Measurements from ENCODE around the gene MT3.

DNA sequence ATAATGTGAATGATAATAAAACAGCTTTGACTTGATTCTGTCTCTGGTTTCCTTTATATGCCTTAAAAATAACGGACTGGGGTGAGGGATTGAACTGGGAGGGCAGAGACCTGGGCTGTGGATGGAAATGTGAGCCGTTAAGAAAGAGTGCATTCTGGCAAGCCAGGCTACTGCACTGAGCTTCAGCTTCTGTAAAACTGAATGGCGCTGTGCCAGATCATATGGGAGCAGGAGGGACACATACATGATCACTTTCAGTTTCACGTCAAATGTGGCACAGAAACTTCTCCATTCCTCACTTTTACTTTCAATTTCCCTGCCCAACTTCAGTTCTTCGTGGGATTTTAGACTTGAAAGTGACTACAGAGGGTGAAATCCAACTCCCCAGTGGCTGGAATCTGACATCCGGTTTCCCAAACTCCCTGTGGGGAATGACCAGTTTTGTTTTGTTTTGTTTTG lies 20.2 kb downstream of the MT3 start:
- no peak for TF ChIP-seq POLR2AphosphoS5 (IDR thresholded peaks at IDR 0.05; ENCODE audit: low read depth)
- TF ChIP-seq, protein P1, sequence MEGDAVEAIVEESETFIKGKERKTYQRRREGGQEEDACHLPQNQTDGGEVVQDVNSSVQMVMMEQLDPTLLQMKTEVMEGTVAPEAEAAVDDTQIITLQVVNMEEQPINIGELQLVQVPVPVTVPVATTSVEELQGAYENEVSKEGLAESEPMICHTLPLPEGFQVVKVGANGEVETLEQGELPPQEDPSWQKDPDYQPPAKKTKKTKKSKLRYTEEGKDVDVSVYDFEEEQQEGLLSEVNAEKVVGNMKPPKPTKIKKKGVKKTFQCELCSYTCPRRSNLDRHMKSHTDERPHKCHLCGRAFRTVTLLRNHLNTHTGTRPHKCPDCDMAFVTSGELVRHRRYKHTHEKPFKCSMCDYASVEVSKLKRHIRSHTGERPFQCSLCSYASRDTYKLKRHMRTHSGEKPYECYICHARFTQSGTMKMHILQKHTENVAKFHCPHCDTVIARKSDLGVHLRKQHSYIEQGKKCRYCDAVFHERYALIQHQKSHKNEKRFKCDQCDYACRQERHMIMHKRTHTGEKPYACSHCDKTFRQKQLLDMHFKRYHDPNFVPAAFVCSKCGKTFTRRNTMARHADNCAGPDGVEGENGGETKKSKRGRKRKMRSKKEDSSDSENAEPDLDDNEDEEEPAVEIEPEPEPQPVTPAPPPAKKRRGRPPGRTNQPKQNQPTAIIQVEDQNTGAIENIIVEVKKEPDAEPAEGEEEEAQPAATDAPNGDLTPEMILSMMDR (conservative IDR thresholded peaks at IDR 0.05; ENCODE audit: low read depth in 2 of 2) = no peak
- TF ChIP-seq EZH2phosphoT487 (IDR thresholded peaks at IDR 0.05; ENCODE audit: unreplicated experiment) = no peak
- TF ChIP-seq CREB1 (CRISPR knock-in tag; IDR thresholded peaks at IDR 0.05; ENCODE audit: low read depth) = no peak
- TF ChIP-seq, protein P2, sequence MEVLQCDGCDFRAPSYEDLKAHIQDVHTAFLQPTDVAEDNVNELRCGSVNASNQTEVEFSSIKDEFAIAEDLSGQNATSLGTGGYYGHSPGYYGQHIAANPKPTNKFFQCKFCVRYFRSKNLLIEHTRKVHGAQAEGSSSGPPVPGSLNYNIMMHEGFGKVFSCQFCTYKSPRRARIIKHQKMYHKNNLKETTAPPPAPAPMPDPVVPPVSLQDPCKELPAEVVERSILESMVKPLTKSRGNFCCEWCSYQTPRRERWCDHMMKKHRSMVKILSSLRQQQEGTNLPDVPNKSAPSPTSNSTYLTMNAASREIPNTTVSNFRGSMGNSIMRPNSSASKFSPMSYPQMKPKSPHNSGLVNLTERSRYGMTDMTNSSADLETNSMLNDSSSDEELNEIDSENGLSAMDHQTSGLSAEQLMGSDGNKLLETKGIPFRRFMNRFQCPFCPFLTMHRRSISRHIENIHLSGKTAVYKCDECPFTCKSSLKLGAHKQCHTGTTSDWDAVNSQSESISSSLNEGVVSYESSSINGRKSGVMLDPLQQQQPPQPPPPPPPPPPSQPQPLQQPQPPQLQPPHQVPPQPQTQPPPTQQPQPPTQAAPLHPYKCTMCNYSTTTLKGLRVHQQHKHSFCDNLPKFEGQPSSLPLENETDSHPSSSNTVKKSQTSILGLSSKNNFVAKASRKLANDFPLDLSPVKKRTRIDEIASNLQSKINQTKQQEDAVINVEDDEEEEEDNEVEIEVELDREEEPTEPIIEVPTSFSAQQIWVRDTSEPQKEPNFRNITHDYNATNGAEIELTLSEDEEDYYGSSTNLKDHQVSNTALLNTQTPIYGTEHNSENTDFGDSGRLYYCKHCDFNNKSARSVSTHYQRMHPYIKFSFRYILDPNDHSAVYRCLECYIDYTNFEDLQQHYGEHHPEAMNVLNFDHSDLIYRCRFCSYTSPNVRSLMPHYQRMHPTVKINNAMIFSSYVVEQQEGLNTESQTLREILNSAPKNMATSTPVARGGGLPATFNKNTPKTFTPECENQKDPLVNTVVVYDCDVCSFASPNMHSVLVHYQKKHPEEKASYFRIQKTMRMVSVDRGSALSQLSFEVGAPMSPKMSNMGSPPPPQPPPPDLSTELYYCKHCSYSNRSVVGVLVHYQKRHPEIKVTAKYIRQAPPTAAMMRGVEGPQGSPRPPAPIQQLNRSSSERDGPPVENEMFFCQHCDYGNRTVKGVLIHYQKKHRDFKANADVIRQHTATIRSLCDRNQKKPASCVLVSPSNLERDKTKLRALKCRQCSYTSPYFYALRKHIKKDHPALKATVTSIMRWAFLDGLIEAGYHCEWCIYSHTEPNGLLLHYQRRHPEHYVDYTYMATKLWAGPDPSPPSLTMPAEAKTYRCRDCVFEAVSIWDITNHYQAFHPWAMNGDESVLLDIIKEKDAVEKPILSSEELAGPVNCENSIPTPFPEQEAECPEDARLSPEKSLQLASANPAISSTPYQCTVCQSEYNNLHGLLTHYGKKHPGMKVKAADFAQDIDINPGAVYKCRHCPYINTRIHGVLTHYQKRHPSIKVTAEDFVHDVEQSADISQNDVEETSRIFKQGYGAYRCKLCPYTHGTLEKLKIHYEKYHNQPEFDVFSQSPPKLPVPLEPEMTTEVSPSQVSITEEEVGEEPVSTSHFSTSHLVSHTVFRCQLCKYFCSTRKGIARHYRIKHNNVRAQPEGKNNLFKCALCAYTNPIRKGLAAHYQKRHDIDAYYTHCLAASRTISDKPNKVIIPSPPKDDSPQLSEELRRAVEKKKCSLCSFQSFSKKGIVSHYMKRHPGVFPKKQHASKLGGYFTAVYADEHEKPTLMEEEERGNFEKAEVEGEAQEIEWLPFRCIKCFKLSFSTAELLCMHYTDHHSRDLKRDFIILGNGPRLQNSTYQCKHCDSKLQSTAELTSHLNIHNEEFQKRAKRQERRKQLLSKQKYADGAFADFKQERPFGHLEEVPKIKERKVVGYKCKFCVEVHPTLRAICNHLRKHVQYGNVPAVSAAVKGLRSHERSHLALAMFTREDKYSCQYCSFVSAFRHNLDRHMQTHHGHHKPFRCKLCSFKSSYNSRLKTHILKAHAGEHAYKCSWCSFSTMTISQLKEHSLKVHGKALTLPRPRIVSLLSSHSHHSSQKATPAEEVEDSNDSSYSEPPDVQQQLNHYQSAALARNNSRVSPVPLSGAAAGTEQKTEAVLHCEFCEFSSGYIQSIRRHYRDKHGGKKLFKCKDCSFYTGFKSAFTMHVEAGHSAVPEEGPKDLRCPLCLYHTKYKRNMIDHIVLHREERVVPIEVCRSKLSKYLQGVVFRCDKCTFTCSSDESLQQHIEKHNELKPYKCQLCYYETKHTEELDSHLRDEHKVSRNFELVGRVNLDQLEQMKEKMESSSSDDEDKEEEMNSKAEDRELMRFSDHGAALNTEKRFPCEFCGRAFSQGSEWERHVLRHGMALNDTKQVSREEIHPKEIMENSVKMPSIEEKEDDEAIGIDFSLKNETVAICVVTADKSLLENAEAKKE (CRISPR knock-in tag; IDR thresholded peaks at IDR 0.05) = no peak
- peak; percentile 45 for TF ChIP-seq EZH2 (IDR thresholded peaks at IDR 0.05; ENCODE audit: low read depth, unreplicated experiment)
- TF ChIP-seq, protein P3, sequence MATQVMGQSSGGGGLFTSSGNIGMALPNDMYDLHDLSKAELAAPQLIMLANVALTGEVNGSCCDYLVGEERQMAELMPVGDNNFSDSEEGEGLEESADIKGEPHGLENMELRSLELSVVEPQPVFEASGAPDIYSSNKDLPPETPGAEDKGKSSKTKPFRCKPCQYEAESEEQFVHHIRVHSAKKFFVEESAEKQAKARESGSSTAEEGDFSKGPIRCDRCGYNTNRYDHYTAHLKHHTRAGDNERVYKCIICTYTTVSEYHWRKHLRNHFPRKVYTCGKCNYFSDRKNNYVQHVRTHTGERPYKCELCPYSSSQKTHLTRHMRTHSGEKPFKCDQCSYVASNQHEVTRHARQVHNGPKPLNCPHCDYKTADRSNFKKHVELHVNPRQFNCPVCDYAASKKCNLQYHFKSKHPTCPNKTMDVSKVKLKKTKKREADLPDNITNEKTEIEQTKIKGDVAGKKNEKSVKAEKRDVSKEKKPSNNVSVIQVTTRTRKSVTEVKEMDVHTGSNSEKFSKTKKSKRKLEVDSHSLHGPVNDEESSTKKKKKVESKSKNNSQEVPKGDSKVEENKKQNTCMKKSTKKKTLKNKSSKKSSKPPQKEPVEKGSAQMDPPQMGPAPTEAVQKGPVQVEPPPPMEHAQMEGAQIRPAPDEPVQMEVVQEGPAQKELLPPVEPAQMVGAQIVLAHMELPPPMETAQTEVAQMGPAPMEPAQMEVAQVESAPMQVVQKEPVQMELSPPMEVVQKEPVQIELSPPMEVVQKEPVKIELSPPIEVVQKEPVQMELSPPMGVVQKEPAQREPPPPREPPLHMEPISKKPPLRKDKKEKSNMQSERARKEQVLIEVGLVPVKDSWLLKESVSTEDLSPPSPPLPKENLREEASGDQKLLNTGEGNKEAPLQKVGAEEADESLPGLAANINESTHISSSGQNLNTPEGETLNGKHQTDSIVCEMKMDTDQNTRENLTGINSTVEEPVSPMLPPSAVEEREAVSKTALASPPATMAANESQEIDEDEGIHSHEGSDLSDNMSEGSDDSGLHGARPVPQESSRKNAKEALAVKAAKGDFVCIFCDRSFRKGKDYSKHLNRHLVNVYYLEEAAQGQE (IDR thresholded peaks at IDR 0.05; ENCODE audit: unreplicated experiment) = no peak
- no peak for TF ChIP-seq ZNF331 (CRISPR knock-in tag; IDR thresholded peaks at IDR 0.05; ENCODE audit: low read depth)
- TF ChIP-seq, protein P4, sequence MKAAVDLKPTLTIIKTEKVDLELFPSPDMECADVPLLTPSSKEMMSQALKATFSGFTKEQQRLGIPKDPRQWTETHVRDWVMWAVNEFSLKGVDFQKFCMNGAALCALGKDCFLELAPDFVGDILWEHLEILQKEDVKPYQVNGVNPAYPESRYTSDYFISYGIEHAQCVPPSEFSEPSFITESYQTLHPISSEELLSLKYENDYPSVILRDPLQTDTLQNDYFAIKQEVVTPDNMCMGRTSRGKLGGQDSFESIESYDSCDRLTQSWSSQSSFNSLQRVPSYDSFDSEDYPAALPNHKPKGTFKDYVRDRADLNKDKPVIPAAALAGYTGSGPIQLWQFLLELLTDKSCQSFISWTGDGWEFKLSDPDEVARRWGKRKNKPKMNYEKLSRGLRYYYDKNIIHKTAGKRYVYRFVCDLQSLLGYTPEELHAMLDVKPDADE (IDR thresholded peaks at IDR 0.05) = no peak
- no peak for TF ChIP-seq JUNB (IDR thresholded peaks at IDR 0.05; ENCODE audit: unreplicated experiment)
- no peak for TF ChIP-seq ZNF114 (CRISPR knock-in tag; IDR thresholded peaks at IDR 0.05)
- no peak for TF ChIP-seq STAT1 (IDR thresholded peaks at IDR 0.05; ENCODE audit: unreplicated experiment)

Data from GM23338 (cell line).